Erythroblast (primary cell): Measurements from ENCODE around the gene COASY.
A peak's percentile ranks its signal among the peaks of the same experiment; 100 is the strongest.

Experiments used
- DNase-seq, 2 experiments: peaks; one replicate each; lab custom pipeline; 2025; lab: John Stamatoyannopoulos, UW
- GATA1 ChIP-seq: IDR thresholded peaks from 2 replicates; pipeline ENCODE4 v1.6.1; 2011; ENCODE audit warnings: low read depth, mild to moderate bottlenecking, control low read depth, low read length, moderate library complexity
- POLR2A ChIP-seq: IDR thresholded peaks from 2 replicates; pipeline ENCODE4 v1.6.1; 2011; ENCODE audit warnings: mild to moderate bottlenecking, low read length

The COASY gene

DNA sequence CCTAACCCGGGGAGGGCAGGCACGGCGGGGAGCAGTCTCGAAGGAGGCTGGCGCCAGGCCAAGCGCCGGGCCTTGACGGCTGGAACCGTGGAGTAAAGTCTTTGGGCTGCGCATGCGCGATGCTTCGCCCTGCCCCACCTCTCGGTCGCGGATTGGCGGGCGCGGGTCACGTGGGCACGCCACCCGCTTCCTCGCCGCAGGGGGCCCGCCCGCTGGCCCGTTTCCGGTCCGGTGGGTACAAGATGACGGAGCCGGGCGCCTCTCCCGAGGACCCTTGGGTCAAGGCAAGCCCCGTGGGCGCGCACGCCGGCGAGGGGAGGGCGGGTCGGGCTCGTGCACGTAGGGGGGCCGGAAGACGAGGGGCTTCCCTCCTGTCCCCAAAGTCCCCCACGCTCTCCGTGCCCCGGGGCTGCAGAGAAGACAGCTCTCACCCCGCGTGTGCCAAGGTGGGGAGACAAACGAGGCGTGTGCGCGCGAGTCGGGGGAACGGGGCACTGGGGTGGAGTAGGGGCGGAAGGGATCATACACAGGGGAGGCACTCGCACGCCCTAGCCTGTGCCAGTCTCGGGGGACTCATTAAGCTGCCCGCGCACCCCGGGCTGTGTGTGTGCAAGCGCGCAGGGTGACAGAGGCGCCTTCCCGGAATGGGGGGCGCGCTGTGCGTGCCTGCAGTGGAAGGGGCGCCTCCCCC lies 5.1 kb downstream of the COASY start, which contains the start of gene MLX:
MLX (plus strand) TSS at position 218 of the 691 bp plus-strand sequence; CDS start at position 243, 25 bp downstream.
- peak; percentile 97 to 98 for DNase-seq
- peak; percentile 36 for TF ChIP-seq POLR2A
- TF ChIP-seq GATA1: no peak

DNA sequence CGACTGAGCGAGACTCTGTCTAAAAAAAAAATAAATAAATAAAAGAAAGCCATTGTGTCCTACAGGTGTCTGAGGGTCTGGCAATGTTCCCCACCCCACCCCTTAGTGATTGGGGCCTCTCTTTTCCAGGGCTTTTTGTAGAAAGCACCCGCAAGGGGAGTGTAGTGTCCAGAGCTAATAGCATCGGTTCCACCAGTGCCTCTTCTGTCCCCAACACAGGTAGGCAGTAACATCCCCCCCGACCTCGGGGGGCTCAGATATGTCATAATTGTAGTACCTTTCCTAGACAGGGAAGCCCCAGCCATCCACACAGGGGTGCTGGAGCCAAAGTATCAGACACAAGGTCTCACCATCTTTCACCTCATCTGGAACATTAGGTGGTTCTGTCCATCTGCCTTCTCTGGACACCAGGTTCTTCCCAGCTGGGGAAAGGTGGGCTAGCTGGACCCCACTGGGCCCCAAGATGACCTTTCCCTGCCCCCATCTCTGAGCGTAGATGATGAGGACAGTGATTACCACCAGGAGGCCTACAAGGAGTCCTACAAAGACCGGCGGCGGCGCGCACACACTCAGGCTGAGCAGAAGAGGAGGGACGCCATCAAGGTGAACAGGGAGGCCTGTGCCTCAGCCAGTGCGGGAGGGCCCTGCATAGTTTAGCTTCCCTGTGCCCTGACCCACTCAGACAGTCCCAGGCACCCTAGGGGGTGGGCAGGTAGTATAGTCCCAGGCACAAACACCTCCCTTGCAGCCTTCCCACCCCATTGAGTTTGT lies 6.6 kb downstream of the COASY start:
- no peak for DNase-seq

DNA sequence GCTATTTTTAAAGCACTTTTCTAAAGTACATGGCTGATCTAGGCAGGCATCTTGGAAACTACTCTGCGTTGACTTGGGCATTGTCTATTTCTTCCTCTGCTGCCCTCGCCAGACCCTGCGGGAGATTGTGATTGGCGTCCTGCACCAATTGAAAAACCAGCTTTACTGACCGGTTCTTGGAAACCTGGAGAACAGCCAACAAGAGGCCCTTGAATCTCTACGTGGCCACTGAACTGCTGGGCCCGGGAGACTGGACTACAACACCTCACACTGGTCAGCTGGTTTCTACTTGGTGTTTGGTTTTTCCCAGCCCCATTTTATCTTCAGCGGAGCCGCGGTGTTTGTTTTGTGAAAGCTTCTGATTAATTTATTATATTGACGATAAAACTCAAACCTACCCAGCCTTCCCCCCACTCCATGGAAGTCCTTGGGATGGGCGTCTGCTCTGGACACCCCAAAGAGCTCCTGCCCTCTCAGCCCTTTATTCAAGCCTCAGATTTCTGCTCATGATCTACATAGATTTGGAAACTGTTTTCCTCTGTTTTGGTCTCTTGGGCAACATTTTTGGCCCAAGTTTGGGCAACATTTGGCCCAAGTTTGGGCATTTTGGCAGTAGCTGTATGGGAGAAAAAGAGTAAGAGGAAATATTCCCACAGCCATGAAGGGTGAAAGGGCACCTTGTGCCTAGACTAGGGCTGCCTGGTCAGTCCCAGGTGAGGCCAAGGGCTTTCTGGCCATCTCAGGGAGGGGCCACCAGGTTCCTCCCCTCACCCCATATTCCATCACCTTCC lies 9.7 kb downstream of the COASY start:
- TF ChIP-seq GATA1: no peak
- peak; percentile 9 for TF ChIP-seq POLR2A
- no peak for DNase-seq

More for the DNA sequence above, 6.6 kb downstream of the COASY start:
- TF ChIP-seq POLR2A (no peak), GATA1 (no peak)

DNA sequence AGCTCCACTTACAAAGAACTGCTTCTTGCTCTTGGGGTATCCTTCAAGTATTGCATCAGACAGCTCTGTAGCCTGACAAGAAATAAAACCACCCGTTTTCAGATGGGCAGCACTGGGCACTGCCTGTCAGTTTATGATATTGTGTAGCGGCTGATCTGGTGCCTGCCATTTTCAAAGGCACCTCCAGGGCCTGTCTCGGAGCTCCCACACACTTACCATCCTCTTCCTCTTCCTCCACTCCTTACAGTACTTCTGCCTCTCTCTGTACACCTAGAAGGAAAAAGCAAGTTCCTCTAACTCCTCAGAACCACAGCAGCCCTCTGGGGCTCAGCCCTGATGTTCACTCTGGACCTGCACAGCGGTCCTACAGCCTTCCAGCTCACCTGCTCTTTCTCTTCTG lies 11.1 kb downstream of the COASY start:
- no peak for DNase-seq

DNA sequence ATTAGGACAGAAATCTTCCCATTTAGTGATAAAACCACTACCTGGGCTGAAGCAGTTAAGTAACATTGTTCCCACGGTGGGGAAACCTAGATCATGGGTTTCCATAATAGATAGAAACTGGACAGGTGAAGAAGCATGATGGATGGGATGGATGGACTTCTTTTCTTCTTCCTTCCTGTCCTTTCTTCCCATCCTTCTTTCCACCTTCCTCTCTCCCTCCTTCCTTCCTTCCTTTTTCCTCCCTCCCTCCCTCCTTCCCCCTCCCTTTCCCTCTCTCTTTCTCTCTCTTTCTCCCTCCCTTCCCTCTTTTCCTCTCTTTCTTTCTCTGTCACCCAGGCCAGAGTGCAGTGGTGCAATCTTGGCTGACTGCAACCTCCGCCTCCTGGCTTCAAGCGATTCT lies 12.5 kb downstream of the COASY start:
- no peak for DNase-seq
- no peak for TF ChIP-seq GATA1

More for the DNA sequence above, 11.1 kb downstream of the COASY start:
- TF ChIP-seq GATA1 (no peak), POLR2A (peak; percentile 19)

DNA sequence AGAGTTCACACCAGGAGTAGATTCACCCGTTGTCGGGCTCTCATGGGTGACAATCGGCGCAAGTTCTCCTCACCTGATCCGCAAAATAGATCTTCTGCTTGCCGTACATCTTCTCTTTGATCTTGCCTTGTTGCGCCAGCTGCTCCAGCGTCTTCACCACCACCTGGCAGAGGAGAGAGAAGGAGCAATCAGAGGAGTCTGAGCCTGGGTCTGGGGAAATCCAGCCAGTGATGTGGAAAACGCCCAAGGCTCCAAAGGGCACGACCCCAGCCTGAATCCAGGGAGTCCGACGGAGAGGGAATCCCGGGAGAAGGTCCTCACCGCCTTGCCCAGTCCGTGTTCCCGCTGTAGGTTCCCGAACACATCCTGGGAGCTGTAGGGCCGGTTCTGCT lies 15.2 kb downstream of the COASY start:
- no peak for TF ChIP-seq POLR2A
- no peak for TF ChIP-seq GATA1
- DNase-seq: peak in 1 of 2 experiments; percentile 52

DNA sequence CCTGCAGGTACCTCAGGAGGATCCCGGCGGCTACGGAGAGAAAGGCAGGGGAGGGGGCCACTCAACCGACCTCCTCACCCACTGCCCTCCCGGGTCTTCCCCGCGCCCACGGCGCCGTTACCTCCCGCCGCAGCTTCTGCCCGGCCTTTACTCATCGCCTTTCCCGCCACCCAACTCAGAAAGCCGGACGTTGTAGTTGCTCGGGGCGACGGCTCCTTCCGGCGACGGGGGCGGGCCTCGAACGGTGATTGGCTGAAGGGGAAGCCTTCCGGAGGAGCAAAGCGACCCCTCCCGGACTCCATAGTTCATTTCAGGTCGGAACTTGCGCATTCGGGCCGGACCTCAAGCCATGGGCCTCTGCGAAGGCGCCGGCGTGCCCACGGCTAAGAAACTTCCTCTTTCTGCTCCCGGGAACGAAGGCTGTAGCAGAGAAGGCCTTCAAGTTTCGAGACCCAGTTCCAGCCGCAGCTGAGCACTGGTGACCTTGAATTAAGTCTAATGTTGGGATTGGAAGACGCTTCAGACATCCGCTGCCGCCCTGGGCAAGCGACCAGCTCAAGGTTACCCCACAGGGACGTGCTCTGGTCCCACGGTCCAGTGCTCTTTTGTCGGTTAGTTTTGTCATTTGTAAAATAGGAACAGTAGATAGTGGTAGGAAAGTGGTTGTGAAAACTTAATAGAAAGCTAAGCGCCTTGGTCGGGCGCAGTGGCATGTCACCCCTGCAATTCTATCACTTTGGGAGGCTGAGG lies 15.8 kb downstream of the COASY start, which contains the start of gene PSMC3IP:
PSMC3IP (minus strand) TSS at position 198 of the 750 bp plus-strand sequence; CDS start at position 155, 43 bp downstream.
- DNase-seq: peak; percentile 96 to 97
- TF ChIP-seq POLR2A (peak; percentile 85), GATA1 (no peak)

DNA sequence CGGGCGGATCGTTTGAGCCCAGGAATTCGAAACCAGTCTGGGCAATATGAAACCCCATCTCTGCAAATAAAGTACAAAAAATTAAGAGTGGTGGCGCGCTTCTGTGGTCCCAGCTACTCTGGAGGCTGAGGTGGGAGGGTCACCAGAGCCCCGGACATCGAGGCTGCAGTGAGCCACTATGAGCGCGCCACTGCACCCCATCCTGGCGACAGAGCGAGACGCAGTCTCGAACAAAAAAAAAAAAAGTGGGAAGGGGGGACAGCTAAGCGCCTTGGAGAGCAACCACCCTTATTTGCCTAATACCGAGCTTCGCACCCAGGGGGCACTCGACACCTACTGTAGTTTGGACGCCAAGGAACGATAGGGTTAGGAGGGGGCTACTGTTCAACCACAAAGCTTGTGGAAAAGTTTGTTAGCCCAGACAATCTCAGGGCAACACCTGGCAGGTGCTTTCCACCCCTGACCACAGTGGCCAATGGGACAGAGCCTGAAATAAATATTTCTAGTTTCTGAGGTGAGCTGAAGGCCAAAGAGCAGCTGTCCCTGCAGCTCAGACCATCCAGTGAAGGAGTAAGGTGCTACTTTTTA lies 16.4 kb downstream of the COASY start:
- no peak for TF ChIP-seq GATA1
- TF ChIP-seq POLR2A: no peak
- DNase-seq: peak; percentile 88 to 89

DNA sequence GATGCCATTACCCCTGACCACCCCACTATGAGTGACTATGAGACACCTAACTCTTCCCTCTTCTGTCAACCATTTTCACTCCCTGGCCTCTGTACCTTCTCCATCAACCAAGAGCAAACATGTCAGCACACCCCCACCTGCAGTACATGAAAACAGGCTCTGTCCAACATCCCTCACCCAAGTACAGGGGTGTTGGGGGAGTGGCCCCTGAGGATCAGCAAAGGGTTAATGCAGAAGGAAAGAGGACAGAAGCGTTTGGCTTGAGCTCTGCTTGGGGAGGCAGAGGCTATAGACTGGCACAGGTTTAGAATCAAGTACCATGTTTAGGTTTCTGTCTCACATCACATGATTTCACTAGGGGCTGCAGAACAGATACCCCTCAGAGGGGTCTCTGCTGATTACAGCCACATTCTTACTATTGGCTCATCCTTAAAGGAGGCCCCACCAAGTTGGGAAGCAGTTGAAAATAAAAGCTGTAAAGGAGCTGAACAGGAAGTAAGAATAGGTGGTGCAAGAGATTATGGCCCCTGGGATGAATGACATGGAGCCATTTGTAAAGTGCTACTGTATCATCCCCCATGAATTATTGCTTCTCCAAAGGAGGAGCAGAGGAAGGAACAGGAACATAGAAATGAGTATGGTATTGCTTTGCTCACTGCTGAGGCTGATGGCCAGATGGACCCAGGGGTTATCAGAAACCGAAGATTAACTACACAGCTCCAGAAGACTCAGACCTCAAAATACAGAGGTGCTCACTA lies 18.0 kb downstream of the COASY start:
- no peak for DNase-seq
- TF ChIP-seq POLR2A (no peak), GATA1 (no peak)

DNA sequence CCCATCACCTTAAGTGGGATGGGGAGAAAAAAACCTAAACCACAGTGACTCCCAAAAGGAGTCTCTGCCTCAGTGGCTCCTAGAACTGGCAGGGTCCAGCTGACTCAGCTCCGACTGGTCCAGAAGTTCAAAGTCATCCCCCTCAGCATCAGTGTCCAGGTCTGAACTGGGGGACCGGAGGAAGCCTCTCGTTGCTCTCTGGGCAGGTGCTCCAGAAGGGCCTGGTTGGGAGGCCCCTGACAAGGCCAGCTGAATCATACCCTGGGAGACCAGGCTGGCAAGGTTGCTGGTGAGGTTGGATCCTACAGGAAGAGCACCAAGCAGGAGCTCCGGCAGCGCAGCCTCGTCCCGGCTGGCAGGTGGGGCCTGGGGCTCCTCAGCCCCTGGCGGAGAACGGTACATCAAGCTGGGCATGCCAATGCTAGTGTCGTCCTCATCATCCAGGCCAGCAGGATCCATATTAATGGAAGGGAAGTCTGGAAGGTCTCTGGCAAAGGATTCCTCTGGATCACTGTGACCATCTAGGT lies 19.9 kb downstream of the COASY start:
- TF ChIP-seq GATA1 (no peak), POLR2A (no peak)
- no peak for DNase-seq

DNA sequence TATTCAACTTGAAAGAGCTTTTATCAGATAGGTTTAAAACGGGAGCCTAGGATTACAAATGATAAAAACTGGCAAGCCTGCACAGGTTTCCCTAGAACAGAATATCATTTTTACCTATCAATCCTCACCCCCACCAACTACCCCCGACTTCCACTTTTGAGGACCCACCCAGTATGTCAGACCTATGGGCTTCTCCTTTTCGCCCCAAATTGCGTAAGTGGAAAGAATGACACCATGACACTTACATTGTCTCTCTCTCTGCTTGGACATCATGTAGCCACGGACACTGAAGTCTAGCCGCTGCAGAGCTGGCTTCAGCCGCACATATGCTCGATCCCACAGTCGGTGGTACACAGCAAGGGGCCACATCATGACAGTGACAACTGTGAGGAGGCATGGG lies 22.9 kb downstream of the COASY start:
- no peak for DNase-seq
- TF ChIP-seq GATA1 (no peak), POLR2A (no peak)

DNA sequence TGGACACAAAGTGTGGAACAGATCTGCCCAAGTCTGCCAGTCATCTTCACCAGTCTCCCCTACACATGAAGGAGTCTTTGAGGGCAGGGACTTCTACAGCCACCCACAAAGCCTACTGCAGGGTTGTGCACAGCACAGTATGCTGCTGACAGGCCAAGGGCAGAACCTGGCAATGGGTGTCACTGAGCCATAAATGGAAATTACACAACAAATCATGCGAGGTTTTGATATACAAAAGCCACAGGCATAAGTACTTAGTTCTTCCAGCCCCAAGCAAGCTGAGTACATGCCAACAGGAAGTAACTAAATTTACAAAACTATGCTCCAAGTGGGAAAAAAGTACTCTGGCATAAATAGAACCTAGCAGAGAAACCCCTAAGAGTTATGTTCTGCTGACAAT lies 23.4 kb downstream of the COASY start:
- TF ChIP-seq GATA1: no peak
- TF ChIP-seq POLR2A: no peak

DNA sequence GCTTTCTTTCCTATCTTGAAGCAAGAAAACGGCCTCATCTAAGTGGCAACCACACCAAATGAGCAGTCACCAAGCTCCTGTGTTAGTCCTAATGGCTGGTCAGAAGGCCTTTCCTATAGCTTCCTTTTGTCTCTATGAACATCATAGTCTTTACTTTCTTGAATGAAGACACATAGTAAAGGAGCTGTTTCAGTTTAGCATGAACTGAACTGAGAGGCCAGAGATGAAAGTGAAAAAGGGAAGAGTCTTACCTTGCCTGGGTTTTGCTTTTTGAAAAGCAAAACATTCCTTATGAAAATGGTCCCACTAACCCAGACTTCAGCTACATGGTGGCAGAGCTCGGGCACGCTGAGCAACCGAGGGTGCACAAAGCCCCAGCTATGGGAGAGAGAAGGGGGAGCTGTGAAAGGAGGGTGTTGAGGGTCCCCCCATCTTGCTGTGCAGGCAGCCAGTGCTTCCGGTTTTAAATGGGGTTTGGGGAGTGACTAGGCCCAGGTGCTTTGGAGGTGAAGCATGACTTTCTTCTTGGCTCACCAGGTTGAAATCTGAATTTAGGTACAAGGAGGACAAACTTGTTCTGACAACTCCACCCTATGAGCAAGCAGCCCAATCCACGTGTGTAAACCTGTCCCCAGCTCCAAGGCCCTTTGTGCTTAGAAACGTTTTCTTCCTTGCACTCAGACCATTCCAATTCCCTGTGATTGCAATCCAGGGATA lies 24.7 kb downstream of the COASY start:
- TF ChIP-seq POLR2A (no peak), GATA1 (no peak)
- no peak for DNase-seq

More for the DNA sequence above, 23.4 kb downstream of the COASY start:
- DNase-seq: no peak
